Measurements from ENCODE around the gene ANG.

GRCh38 chr14:20733684-20734429, 45.3 kb downstream of the ANG start:
- TF ChIP-seq CTCF (IDR thresholded peaks at IDR 0.05): no peak
- no peak for TF ChIP-seq POLR2A (IDR thresholded peaks at IDR 0.05)

Data from right lobe of liver (tissue), 4 donors.